Neural progenitor cell (in vitro differentiated cells): ENCODE results near the gene ANKMY1. TPM values are rescaled to one million over a fixed set of nuclear protein-coding genes. Genes with fewer than 3 reads are reported as not detected.

Experiments
- DNase-seq: peaks from one replicate; pipeline ENCODE4 v3.0.0-alpha.2; 2016; ENCODE audit warnings: low spot score
- H2AFZ ChIP-seq: fragments of 200-600 bp; sonication (generic); replicated peaks from 2 replicates; pipeline ENCODE4 v1.6.1; 2016; ENCODE audit warnings: antibody characterized with exemption
- H3F3A ChIP-seq: fragments of 200-600 bp; sonication (generic); 2 replicates; pipeline ENCODE4 v1.6.1; 2016; ENCODE audit warnings: antibody characterized with exemption, low read depth
- H3K27ac ChIP-seq: fragments of 200-600 bp; sonication (generic); 2 replicates; pipeline ENCODE4 v1.5.1; 2016; ENCODE audit warnings: mild to moderate bottlenecking
- H3K27me3 ChIP-seq: fragments of 200-600 bp; sonication (generic); 2 replicates; pipeline ENCODE4 v1.6.1; 2016; ENCODE audit warnings: mild to moderate bottlenecking, moderate library complexity
- H3K36me3 ChIP-seq: fragments of 200-600 bp; sonication (generic); 2 replicates; pipeline ENCODE4 v1.5.1; 2016
- H3K4me1 ChIP-seq: fragments of 200-600 bp; sonication (generic); 2 replicates; pipeline ENCODE4 v1.6.1; 2016; ENCODE audit warnings: mixed run types
- H3K4me2 ChIP-seq: fragments of 200-600 bp; sonication (generic); 2 replicates; pipeline ENCODE4 v1.6.1; 2016
- H3K4me3 ChIP-seq: fragments of 200-600 bp; sonication (generic); 2 replicates; pipeline ENCODE4 v1.5.1; 2016
- H3K79me2 ChIP-seq: fragments of 200-600 bp; sonication (generic); 2 replicates; pipeline ENCODE4 v1.6.1; 2016; ENCODE audit warnings: low read depth
- H3K9ac ChIP-seq: fragments of 200-600 bp; sonication (generic); 2 replicates; pipeline ENCODE4 v1.6.1; 2016
- H3K9me3 ChIP-seq: fragments of 200-600 bp; sonication (generic); 2 replicates; pipeline ENCODE4 v1.5.1; 2016; ENCODE audit warnings: low read depth
- H4K20me1 ChIP-seq: fragments of 200-600 bp; sonication (generic); 2 replicates; pipeline ENCODE4 v1.6.1; 2016; ENCODE audit warnings: low read depth
- H3K27ac Mint-ChIP-seq: 3 replicates; pipeline ENCODE4 v1.8.0; 2021; ENCODE audit warnings: mixed read lengths
- H3K27me3 Mint-ChIP-seq: 2 replicates; pipeline ENCODE4 v1.8.0; 2022; ENCODE audit warnings: low read depth, mild to moderate bottlenecking, inconsistent platforms, moderate library complexity, mixed read lengths; ENCODE audit not compliant: insufficient read depth
- H3K36me3 Mint-ChIP-seq: 3 replicates; pipeline ENCODE4 v1.8.0; 2021; ENCODE audit warnings: mixed read lengths
- H3K4me1 Mint-ChIP-seq: 3 replicates; pipeline ENCODE4 v1.8.0; 2021; ENCODE audit warnings: mixed read lengths
- H3K4me3 Mint-ChIP-seq: 3 replicates; pipeline ENCODE4 v1.8.0; 2021; ENCODE audit warnings: mild to moderate bottlenecking, moderate library complexity, mixed read lengths
- H3K9me3 Mint-ChIP-seq: 3 replicates; pipeline ENCODE4 v1.8.0; 2020; ENCODE audit warnings: mixed read lengths
- CTCF ChIP-seq: fragments of 200-600 bp; sonication (generic); IDR thresholded peaks from 2 replicates; pipeline ENCODE4 v1.5.1; 2017; ENCODE audit warnings: antibody characterized with exemption, mild to moderate bottlenecking
- EZH2 ChIP-seq: fragments of 200-600 bp; sonication (generic); IDR thresholded peaks from 2 replicates; pipeline ENCODE4 v1.6.1; 2017; ENCODE audit warnings: antibody characterized with exemption, mild to moderate bottlenecking, moderate library complexity
- EZH2phosphoT487 ChIP-seq: fragments of 200-600 bp; sonication (generic); IDR thresholded peaks from 2 replicates; pipeline ENCODE4 v1.6.1; 2017; ENCODE audit warnings: antibody characterized with exemption
- total RNA-seq: library from RNA; depleted of rRNA; stranded (reverse); fragments of >200 nt; gene quantifications from 2 replicates; pipeline ENCODE4 v1.2.3, GENCODE V29; 2015; ENCODE audit warnings: low replicate concordance

The ANKMY1 gene
- total RNA-seq, 1 donor from 2014 or later = 4.2 TPM

DNA sequence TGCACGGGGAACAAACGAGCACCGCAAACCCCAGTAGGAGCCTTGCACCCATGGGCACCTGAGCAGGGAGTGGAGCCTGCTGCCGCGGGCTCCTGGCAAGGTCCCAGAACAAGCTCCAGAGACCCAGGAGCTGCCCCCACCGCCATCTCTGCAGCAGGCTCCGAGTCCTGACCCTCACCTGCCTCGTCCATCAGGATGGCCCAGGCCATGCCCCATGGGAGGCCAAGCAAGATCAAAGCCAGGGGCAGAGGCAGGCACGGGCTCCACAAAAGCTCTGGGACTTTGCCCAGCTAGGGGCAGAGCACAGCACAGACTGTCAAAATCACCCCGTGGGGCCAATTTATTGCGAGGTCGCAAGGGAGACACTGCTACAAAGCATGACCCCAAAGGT is 78.7 kb downstream of the ANKMY1 start:
- Histone ChIP-seq H3K9ac (no peak overlapping the region), H3K9me3 (no peaks in the 10 kb centered on the region), H3K27ac (no peak overlapping the region), H3K4me1 (no peaks in the 10 kb centered on the region), H3K4me3 (no peak overlapping the region), H3K27me3 (no peaks in the 10 kb centered on the region), H2AFZ (no peak overlapping the region), H3K4me2 (no peak overlapping the region), H3K79me2 (no peaks in the 10 kb centered on the region), H3F3A (no peaks in the 10 kb centered on the region), H3K36me3 (no peaks in the 10 kb centered on the region), H4K20me1 (no peaks in the 10 kb centered on the region)
- Mint-ChIP-seq H3K9me3 (peaks cover 6% of the 10 kb centered on the region), H3K4me1 (peaks cover 5% of the 10 kb centered on the region), H3K27me3 (no peaks in the 10 kb centered on the region), H3K4me3 (no peak overlapping the region), H3K27ac (no peak overlapping the region), H3K36me3 (peaks cover 2% of the 10 kb centered on the region)
- TF ChIP-seq CTCF = no peak
- TF ChIP-seq EZH2phosphoT487 = no peak
- no peak for TF ChIP-seq EZH2
- DNase-seq = no peak

- Histone ChIP-seq H2AFZ (no peak overlapping the region), H3K27ac (no peak overlapping the region), H3K27me3 (no peaks in the 10 kb centered on the region), H3F3A (no peaks in the 10 kb centered on the region), H3K36me3 (no peaks in the 10 kb centered on the region), H3K79me2 (no peaks in the 10 kb centered on the region), H3K9ac (no peak overlapping the region), H3K4me3 (no peak overlapping the region), H3K4me2 (no peak overlapping the region), H4K20me1 (no peaks in the 10 kb centered on the region), H3K4me1 (no peaks in the 10 kb centered on the region), H3K9me3 (no peaks in the 10 kb centered on the region)
- DNase-seq = no peak
- Mint-ChIP-seq H3K27me3 (no peaks in the 10 kb centered on the region), H3K4me1 (peaks cover 5% of the 10 kb centered on the region), H3K9me3 (peaks cover 10% of the 10 kb centered on the region), H3K4me3 (no peak overlapping the region), H3K36me3 (peaks cover 2% of the 10 kb centered on the region), H3K27ac (no peak overlapping the region)
- TF ChIP-seq EZH2phosphoT487 (no peak), CTCF (no peak), EZH2 (no peak)
Observed at GRCh38 chr2:240478346-240479110, 79.3 kb downstream of the ANKMY1 start.

GRCh38 chr2:240477916-240478315 is 79.9 kb downstream of the ANKMY1 start:
- H3F3A ChIP-seq = no peaks in the 10 kb centered on the region
- H3K79me2 ChIP-seq = no peaks in the 10 kb centered on the region
- Mint-ChIP-seq H3K36me3 (peaks cover 2% of the 10 kb centered on the region), H3K4me3 (no peak overlapping the region), H3K27me3 (no peaks in the 10 kb centered on the region), H3K27ac (no peak overlapping the region), H3K4me1 (peaks cover 5% of the 10 kb centered on the region), H3K9me3 (peaks cover 16% of the 10 kb centered on the region)
- H3K36me3 ChIP-seq = no peaks in the 10 kb centered on the region
- H3K9me3 ChIP-seq = no peaks in the 10 kb centered on the region
- no peak overlapping the region for H3K4me3 ChIP-seq
- TF ChIP-seq CTCF (no peak), EZH2 (no peak), EZH2phosphoT487 (no peak)
- no peak overlapping the region for H3K9ac ChIP-seq
- DNase-seq = no peak
- no peaks in the 10 kb centered on the region for H3K27me3 ChIP-seq
- H3K4me1 ChIP-seq = no peaks in the 10 kb centered on the region
- H3K27ac ChIP-seq = no peak overlapping the region
- no peaks in the 10 kb centered on the region for H4K20me1 ChIP-seq
- no peak overlapping the region for H3K4me2 ChIP-seq
- H2AFZ ChIP-seq = no peak overlapping the region
